Neuronal stem cell (in vitro differentiated cells): Measurements from ENCODE around the gene CEBPB.

Experiments
- DNase-seq: peaks from one replicate; pipeline ENCODE4 v3.0.0-alpha.2; 2013; ENCODE audit warnings: low spot score
- H2AFZ ChIP-seq: one replicate; pipeline ENCODE4 v1.6.1; 2013; ENCODE audit warnings: mild to moderate bottlenecking, low read length, inconsistent platforms
- H2AK5ac ChIP-seq: 2 replicates; pipeline ENCODE4 v1.6.1; 2013; ENCODE audit warnings: low read depth, mild to moderate bottlenecking, inconsistent platforms, low read length, moderate library complexity, mixed read lengths
- H2BK120ac ChIP-seq: 2 replicates; pipeline ENCODE4 v1.6.1; 2013; ENCODE audit warnings: low read depth, mild to moderate bottlenecking, inconsistent platforms, low read length, moderate library complexity, mixed read lengths
- H2BK12ac ChIP-seq: one replicate; pipeline ENCODE4 v1.6.1; 2013; ENCODE audit warnings: low read length, inconsistent platforms
- H2BK15ac ChIP-seq: 2 replicates; pipeline ENCODE4 v1.6.1; 2013; ENCODE audit warnings: mild to moderate bottlenecking, low read length, inconsistent platforms, mixed read lengths
- H2BK5ac ChIP-seq: one replicate; pipeline ENCODE4 v1.6.1; 2013; ENCODE audit warnings: inconsistent platforms, mild to moderate bottlenecking, low read length, moderate library complexity
- H3K14ac ChIP-seq: one replicate; pipeline ENCODE4 v1.6.1; 2013; ENCODE audit warnings: low read length, inconsistent platforms
- H3K18ac ChIP-seq: 2 replicates; pipeline ENCODE4 v1.6.1; 2013; ENCODE audit warnings: low read length, inconsistent platforms
- H3K23ac ChIP-seq: 2 replicates; pipeline ENCODE4 v1.6.1; 2013; ENCODE audit warnings: low read depth, mild to moderate bottlenecking, mixed read lengths, low read length, inconsistent platforms; ENCODE audit not compliant: poor library complexity
- H3K27ac ChIP-seq: replicated peaks from 3 replicates; pipeline ENCODE4 v1.5.1; 2013; ENCODE audit warnings: low read length, inconsistent platforms
- H3K27me3 ChIP-seq, 3 experiments: 2 replicates each; pipeline ENCODE4 v1.6.1; 2013; ENCODE audit warnings: low read length in 3 of 3, mild to moderate bottlenecking in 2 of 3, inconsistent platforms in 1 of 3, low read depth in 1 of 3, mixed read lengths in 1 of 3, moderate library complexity in 1 of 3; ENCODE audit not compliant: control insufficient read depth in 3 of 3, insufficient read depth in 3 of 3
- H3K36me3 ChIP-seq, 2 donors: replicated peaks in 1 of 2; 2 replicates each; pipeline ENCODE4 v1.6.1; 2013; ENCODE audit warnings: low read length in 2 of 2; ENCODE audit not compliant: control insufficient read depth in 2 of 2, insufficient read depth in 2 of 2
- H3K4ac ChIP-seq: 2 replicates; pipeline ENCODE4 v1.6.1; 2013; ENCODE audit warnings: inconsistent platforms, mild to moderate bottlenecking, low read length, moderate library complexity
- H3K4me1 ChIP-seq, 2 donors: 1 replicate in 1 of 2; 2 replicates in 1 of 2; pipeline ENCODE4 v1.6.1; 2013; ENCODE audit warnings: low read length in 2 of 2, low read depth in 1 of 2; ENCODE audit not compliant: control insufficient read depth in 2 of 2, insufficient read depth in 1 of 2
- H3K4me2 ChIP-seq: one replicate; pipeline ENCODE4 v1.6.1; 2013; ENCODE audit warnings: mild to moderate bottlenecking, low read length, inconsistent platforms; ENCODE audit not compliant: insufficient read depth, poor library complexity, severe bottlenecking
- H3K4me3 ChIP-seq, 2 donors: 2 replicates each; pipeline ENCODE4 v1.5.1; 2013; ENCODE audit warnings: low read length in 2 of 2, mild to moderate bottlenecking in 2 of 2, inconsistent platforms in 1 of 2, moderate library complexity in 1 of 2
- H3K79me1 ChIP-seq: one replicate; pipeline ENCODE4 v1.6.1; 2013; ENCODE audit warnings: low read depth, mild to moderate bottlenecking, inconsistent platforms, low read length, moderate library complexity
- H3K9ac ChIP-seq: one replicate; pipeline ENCODE4 v1.6.1; 2013; ENCODE audit warnings: mild to moderate bottlenecking, low read depth, low read length, inconsistent platforms; ENCODE audit not compliant: poor library complexity
- H3K9me3 ChIP-seq, 2 donors: replicated peaks in 1 of 2; 2 replicates each; pipeline versions ENCODE3 to v1.6.1; 2013; ENCODE audit warnings: low read length in 2 of 2, mild to moderate bottlenecking in 2 of 2, inconsistent platforms in 1 of 2, low read depth in 1 of 2, mixed read lengths in 1 of 2, moderate library complexity in 1 of 2; ENCODE audit not compliant: control insufficient read depth in 2 of 2, insufficient read depth in 1 of 2
- H4K8ac ChIP-seq: one replicate; pipeline ENCODE4 v1.6.1; 2013; ENCODE audit warnings: low read depth, mild to moderate bottlenecking, inconsistent platforms, low read length, moderate library complexity
- H4K91ac ChIP-seq: one replicate; pipeline ENCODE4 v1.6.1; 2013; ENCODE audit warnings: low read length, low read depth, mild to moderate bottlenecking, inconsistent platforms; ENCODE audit not compliant: poor library complexity
- WGBS, 2 donors: extraction: QIAGEN DNeasy Blood & Tissue Kit; methylation state at CpG; one replicate each; pipeline ENCODE4 v1.1.7; 2013; ENCODE audit warnings: missing lambda C conversion rate in 2 of 2, mixed read lengths in 1 of 2; ENCODE audit not compliant: insufficient read length in 2 of 2, insufficient replicate concordance in 1 of 2; ENCODE audit errors: extremely low coverage in 2 of 2; 5-methylcytosine and 5-hydroxymethylcytosine counted together

The CEBPB gene

DNA sequence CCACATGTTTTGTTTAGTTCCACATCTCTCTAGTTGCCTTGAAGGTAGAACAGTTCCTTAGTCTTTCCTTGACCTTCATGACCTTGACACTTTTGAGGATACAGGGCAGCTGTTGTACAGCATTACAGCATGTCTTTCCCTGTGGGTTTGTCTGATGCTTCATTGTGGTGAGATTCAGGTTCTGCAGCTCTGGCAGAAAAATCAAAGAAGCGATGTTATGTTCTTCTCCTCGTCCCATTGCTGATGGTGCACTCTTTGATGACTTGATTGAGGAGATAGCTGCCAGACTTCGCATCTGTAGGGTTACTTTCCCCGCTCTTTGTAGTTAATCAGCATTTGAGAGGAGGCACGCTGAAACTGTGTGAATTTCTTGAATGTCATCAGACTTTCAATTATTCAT, 12.0 kb downstream of the CEBPB start:
- Histone ChIP-seq H2BK15ac (no peak overlapping the region), H3K14ac (no peak overlapping the region), H3K23ac (no peak overlapping the region), H3K4me3 (no peak overlapping the region), H2BK120ac (no peak overlapping the region), H4K8ac (no peak overlapping the region), H2AK5ac (no peak overlapping the region), H3K27me3 (peaks cover 0 to 2% (median 0%) of the 10 kb centered on the region in 3 experiments), H3K36me3 (no peaks in the 10 kb centered on the region), H3K79me1 (no peaks in the 10 kb centered on the region), H3K18ac (no peak overlapping the region), H4K91ac (no peak overlapping the region), H3K9ac (no peak overlapping the region), H3K27ac (no peak overlapping the region), H2AFZ (no peak overlapping the region), H3K4me2 (no peak overlapping the region), H3K9me3 (peaks cover 8 to 9% of the 10 kb centered on the region in 2 donors), H3K4ac (no peak overlapping the region), H2BK5ac (no peak overlapping the region), H2BK12ac (no peak overlapping the region), H3K4me1 (peaks cover 0 to 5% of the 10 kb centered on the region in 2 donors)
- no peak for DNase-seq
- WGBS, 2 donors: no CpG with 5 or more reads among the region's 5 CpGs

DNA sequence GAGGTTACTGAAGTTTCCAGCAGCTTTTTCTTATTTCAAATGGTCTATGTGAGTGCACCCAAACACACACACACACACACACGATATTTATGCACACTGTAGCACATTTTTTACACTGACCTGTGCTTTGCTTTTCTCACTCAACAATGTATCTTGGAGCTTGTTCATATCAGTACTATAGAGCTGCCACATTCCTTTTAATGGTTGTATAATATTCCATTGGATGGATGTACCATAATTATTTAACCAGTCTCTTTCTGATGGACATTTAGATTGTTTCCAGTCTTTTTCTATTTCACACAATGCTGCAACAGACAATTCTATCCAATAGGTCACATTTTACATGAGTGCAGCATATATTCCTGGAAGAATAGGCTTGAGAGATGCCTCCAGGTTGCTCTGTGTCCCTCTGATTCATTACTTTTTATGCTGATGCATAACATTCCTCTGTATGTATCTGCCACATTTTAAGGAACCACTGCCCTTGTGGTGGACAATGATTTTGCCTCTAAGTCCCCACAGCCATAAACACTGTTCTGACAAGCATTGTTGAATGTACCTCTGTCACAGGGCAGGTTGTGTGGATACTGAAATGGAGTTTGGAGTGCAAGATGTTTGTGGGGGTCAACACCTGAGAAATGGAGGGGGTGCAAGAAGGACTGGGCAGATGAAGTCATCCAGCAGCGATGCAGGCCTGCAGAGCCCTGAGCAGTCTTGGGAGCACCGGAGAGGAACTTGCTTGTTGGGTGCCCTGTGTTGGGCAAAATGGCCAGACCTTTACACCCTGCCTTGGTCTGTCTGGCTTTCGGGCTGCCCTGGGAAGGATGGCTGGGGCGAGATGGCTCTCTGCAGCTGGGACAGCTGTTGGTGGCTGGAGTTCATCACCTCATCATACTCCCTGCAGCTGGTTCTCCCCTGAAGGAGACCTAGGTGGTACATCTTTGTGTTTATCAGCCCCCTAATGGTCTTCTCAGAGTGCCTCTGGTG, 13.6 kb downstream of the CEBPB start:
- Histone ChIP-seq H2BK15ac (no peak overlapping the region), H3K4me3 (peak overlapping the region in 1 of 2 donors; percentile 2), H3K36me3 (no peaks in the 10 kb centered on the region), H3K18ac (no peak overlapping the region), H4K8ac (no peak overlapping the region), H3K14ac (no peak overlapping the region), H3K27me3 (peaks cover 0 to 7% (median 0%) of the 10 kb centered on the region in 3 experiments), H3K27ac (no peak overlapping the region), H2AK5ac (no peak overlapping the region), H3K9me3 (peaks cover 8 to 9% of the 10 kb centered on the region in 2 donors), H2BK5ac (no peak overlapping the region), H4K91ac (no peak overlapping the region), H3K4ac (no peak overlapping the region), H2BK120ac (no peak overlapping the region), H2AFZ (no peak overlapping the region), H3K23ac (no peak overlapping the region), H2BK12ac (no peak overlapping the region), H3K4me1 (peaks cover 0 to 5% of the 10 kb centered on the region in 2 donors), H3K79me1 (no peaks in the 10 kb centered on the region), H3K9ac (no peak overlapping the region), H3K4me2 (no peak overlapping the region)
- no CpG with 5 or more reads among the region's 5 CpGs for WGBS, 2 donors
- no peak for DNase-seq

DNA sequence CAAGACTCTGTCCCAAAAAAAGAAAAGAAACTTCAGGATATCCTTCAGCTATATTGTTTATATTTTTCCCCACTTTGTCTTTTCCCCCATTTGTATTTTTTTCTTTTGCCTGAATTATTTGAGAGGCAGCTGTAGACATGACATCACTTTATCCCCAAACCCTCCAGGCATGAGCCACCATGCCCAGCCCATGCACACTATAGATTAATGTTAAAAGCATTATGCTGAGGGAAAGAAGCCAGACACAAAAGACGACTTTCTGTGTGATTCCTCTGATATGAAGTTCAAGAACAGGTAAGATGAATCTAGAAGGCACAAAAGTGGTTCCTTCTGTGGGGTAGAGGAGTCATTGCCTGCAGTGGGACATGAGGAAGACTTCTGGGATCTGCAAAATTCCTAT, 16.4 kb downstream of the CEBPB start:
- no peak for DNase-seq
- Histone ChIP-seq H3K36me3 (no peaks in the 10 kb centered on the region), H3K9ac (no peak overlapping the region), H2AK5ac (no peak overlapping the region), H4K91ac (no peak overlapping the region), H3K4me3 (no peak overlapping the region), H3K27me3 (peaks cover 0 to 7% (median 0%) of the 10 kb centered on the region in 3 experiments), H2AFZ (no peak overlapping the region), H2BK15ac (no peak overlapping the region), H3K4ac (no peak overlapping the region), H2BK12ac (no peak overlapping the region), H3K27ac (no peak overlapping the region), H2BK5ac (no peak overlapping the region), H4K8ac (no peak overlapping the region), H3K18ac (no peak overlapping the region), H3K4me1 (no peaks in the 10 kb centered on the region), H3K9me3 (peaks cover 6 to 9% of the 10 kb centered on the region in 2 donors), H3K14ac (no peak overlapping the region), H3K4me2 (no peak overlapping the region), H2BK120ac (no peak overlapping the region), H3K23ac (no peak overlapping the region), H3K79me1 (no peaks in the 10 kb centered on the region)
- no CpG with 5 or more reads among the region's 1 CpG for WGBS, 2 donors

DNA sequence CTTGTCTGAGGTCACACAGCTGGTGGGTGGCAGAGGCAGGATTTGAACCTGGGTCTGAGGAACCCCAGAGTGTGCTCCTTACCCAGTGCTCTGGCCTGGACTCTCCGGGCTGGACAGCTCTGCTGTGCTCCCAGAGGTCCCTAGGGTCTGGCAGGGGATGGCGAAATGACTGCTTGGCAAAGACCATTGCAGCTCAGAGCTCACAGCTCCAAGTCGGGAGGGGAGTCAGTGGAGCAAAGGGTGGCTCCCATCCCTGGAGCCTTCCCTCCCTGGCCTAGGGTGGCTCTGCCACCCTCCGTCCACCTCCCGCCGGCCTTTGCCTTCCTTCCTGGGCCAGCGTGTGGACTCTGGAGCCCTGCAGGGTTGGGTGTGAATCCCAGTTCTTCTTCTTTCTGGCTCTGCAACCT, 17.5 kb downstream of the CEBPB start:
- Histone ChIP-seq H2AK5ac (no peak overlapping the region), H2BK5ac (no peak overlapping the region), H3K9me3 (peaks cover 4 to 9% of the 10 kb centered on the region in 2 donors), H3K4me2 (no peak overlapping the region), H3K23ac (no peak overlapping the region), H4K91ac (no peak overlapping the region), H3K79me1 (no peaks in the 10 kb centered on the region), H3K36me3 (no peaks in the 10 kb centered on the region), H3K27ac (no peak overlapping the region), H3K9ac (no peak overlapping the region), H4K8ac (no peak overlapping the region), H3K4me3 (no peak overlapping the region), H3K14ac (no peak overlapping the region), H2AFZ (no peak overlapping the region), H3K4ac (no peak overlapping the region), H2BK120ac (no peak overlapping the region), H3K4me1 (no peaks in the 10 kb centered on the region), H2BK12ac (no peak overlapping the region), H3K27me3 (peaks cover 0 to 12% (median 0%) of the 10 kb centered on the region in 3 experiments), H3K18ac (no peak overlapping the region), H2BK15ac (no peak overlapping the region)
- WGBS, 2 donors: no CpG with 5 or more reads among the region's 7 CpGs
- DNase-seq: no peak
